DOHH2 (cell line): ENCODE results near the gene SGPL1.

ENCODE experiments used
- H3F3A ChIP-seq: fragments of 200-600 bp; sonication (generic), shearing (Covaris generic); 2 replicates; pipeline ENCODE4 v1.6.0; 2016; ENCODE audit warnings: antibody characterized with exemption, mild to moderate bottlenecking; ENCODE audit not compliant: control insufficient read depth, insufficient read depth
- H3K27ac ChIP-seq: fragments of 200-600 bp; sonication (generic); 2 replicates; pipeline ENCODE4 v1.5.1; 2014; ENCODE audit warnings: low read depth, mild to moderate bottlenecking, low read length, moderate library complexity
- H3K27me3 ChIP-seq: fragments of 200-600 bp; sonication (generic); 2 replicates; pipeline ENCODE4 v1.6.1; 2014; ENCODE audit warnings: mild to moderate bottlenecking, low read length, mixed read lengths; ENCODE audit not compliant: control insufficient read depth
- H3K36me3 ChIP-seq: fragments of 200-600 bp; sonication (generic); 2 replicates; pipeline ENCODE4 v1.6.1; 2014; ENCODE audit warnings: mild to moderate bottlenecking, low read length, moderate library complexity, mixed read lengths; ENCODE audit not compliant: control insufficient read depth
- H3K4me1 ChIP-seq: fragments of 200-600 bp; sonication (generic); 2 replicates; pipeline ENCODE4 v1.6.1; 2014; ENCODE audit warnings: mild to moderate bottlenecking, low read length, mixed read lengths; ENCODE audit not compliant: control insufficient read depth
- H3K4me2 ChIP-seq: fragments of 200-600 bp; sonication (generic); 2 replicates; pipeline ENCODE4 v1.6.0; 2014; ENCODE audit warnings: mild to moderate bottlenecking, low read length, moderate library complexity
- H3K4me3 ChIP-seq: fragments of 200-600 bp; sonication (generic); 2 replicates; pipeline ENCODE4 v1.5.1; 2014; ENCODE audit warnings: mild to moderate bottlenecking, low read length, mixed read lengths
- H3K79me2 ChIP-seq: fragments of 200-600 bp; sonication (generic); 2 replicates; pipeline ENCODE4 v1.6.1; 2014; ENCODE audit warnings: mild to moderate bottlenecking, low read length, mixed read lengths; ENCODE audit not compliant: control insufficient read depth
- H3K9me2 ChIP-seq: fragments of 200-600 bp; sonication (generic); replicated peaks from 2 replicates; pipeline ENCODE4 v1.6.1; 2014; ENCODE audit warnings: mild to moderate bottlenecking, low read length, mixed read lengths; ENCODE audit not compliant: control insufficient read depth
- H3K9me3 ChIP-seq: fragments of 200-600 bp; sonication (generic); 2 replicates; pipeline ENCODE4 v1.6.1; 2014; ENCODE audit warnings: antibody characterized with exemption, low read length, mixed read lengths; ENCODE audit not compliant: control insufficient read depth, insufficient read depth
- H4K20me1 ChIP-seq: fragments of 200-600 bp; sonication (generic); 2 replicates; pipeline ENCODE4 v1.6.0; 2014; ENCODE audit warnings: low read depth, mild to moderate bottlenecking, antibody characterized with exemption, low read length, moderate library complexity; ENCODE audit not compliant: control insufficient read depth, insufficient read depth
- EZH2phosphoT487 ChIP-seq: fragments of 200-600 bp; sonication (generic); IDR thresholded peaks from 2 replicates; pipeline ENCODE4 v1.6.1; 2017; ENCODE audit warnings: borderline replicate concordance, mild to moderate bottlenecking, antibody characterized with exemption, low read length, moderate library complexity, mixed read lengths
- TF ChIP-seq, protein P1 (sequence below): fragments of 200-600 bp; sonication (generic); IDR thresholded peaks from one replicate; pipeline ENCODE4 v1.5.1; 2014; ENCODE audit warnings: antibody characterized with exemption, mild to moderate bottlenecking, low read depth, low read length; ENCODE audit not compliant: poor library complexity, severe bottlenecking

SGPL1 gene

GRCh38 chr10:70884741-70885140 is 69.0 kb downstream of the SGPL1 start:
- no peaks in the 10 kb centered on the region for H3K79me2 ChIP-seq
- peaks cover 13% of the 10 kb centered on the region for H3K4me1 ChIP-seq
- H3K27me3 ChIP-seq = no peaks in the 10 kb centered on the region
- TF ChIP-seq, protein P1, sequence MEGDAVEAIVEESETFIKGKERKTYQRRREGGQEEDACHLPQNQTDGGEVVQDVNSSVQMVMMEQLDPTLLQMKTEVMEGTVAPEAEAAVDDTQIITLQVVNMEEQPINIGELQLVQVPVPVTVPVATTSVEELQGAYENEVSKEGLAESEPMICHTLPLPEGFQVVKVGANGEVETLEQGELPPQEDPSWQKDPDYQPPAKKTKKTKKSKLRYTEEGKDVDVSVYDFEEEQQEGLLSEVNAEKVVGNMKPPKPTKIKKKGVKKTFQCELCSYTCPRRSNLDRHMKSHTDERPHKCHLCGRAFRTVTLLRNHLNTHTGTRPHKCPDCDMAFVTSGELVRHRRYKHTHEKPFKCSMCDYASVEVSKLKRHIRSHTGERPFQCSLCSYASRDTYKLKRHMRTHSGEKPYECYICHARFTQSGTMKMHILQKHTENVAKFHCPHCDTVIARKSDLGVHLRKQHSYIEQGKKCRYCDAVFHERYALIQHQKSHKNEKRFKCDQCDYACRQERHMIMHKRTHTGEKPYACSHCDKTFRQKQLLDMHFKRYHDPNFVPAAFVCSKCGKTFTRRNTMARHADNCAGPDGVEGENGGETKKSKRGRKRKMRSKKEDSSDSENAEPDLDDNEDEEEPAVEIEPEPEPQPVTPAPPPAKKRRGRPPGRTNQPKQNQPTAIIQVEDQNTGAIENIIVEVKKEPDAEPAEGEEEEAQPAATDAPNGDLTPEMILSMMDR = no peak
- no peak for TF ChIP-seq EZH2phosphoT487
- no peaks in the 10 kb centered on the region for H3K9me2 ChIP-seq
- H4K20me1 ChIP-seq = no peaks in the 10 kb centered on the region
- H3K27ac ChIP-seq = no peak overlapping the region
- no peak overlapping the region for H3K4me2 ChIP-seq
- no peaks in the 10 kb centered on the region for H3F3A ChIP-seq
- no peaks in the 10 kb centered on the region for H3K9me3 ChIP-seq
- no peaks in the 10 kb centered on the region for H3K36me3 ChIP-seq
- H3K4me3 ChIP-seq = no peak overlapping the region

DNA sequence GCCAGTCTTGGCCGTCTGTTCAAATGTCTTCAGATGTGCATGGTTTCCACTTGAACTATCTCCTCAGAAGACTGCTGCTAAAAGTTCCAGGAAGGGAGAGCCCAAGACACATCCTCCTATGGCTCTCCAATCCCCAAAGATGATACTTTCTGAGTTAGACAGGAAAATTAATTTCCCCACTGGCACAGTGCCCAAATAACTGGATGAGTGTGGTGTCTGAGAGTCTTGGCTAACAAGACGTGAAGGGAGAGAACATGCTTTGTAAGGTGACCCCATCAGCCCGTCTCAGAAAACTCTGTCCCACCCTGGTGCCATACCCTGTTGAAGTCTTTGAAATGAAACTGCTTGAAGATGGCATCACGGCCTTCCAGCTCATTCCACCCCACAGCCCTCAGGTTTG is 69.7 kb downstream of the SGPL1 start:
- Histone ChIP-seq H3F3A (no peaks in the 10 kb centered on the region), H3K27me3 (no peaks in the 10 kb centered on the region), H3K36me3 (no peaks in the 10 kb centered on the region), H3K79me2 (no peaks in the 10 kb centered on the region), H3K27ac (no peak overlapping the region), H3K4me1 (peaks cover 13% of the 10 kb centered on the region), H3K9me3 (no peaks in the 10 kb centered on the region), H3K4me3 (no peak overlapping the region), H3K4me2 (no peak overlapping the region), H4K20me1 (no peaks in the 10 kb centered on the region), H3K9me2 (no peaks in the 10 kb centered on the region)
- no peak for TF ChIP-seq EZH2phosphoT487
- TF ChIP-seq, protein P1 = no peak

GRCh38 chr10:70885931-70886903 is 70.5 kb downstream of the SGPL1 start:
- no peaks in the 10 kb centered on the region for H3K79me2 ChIP-seq
- H3K4me3 ChIP-seq = no peak overlapping the region
- H3K9me2 ChIP-seq = no peaks in the 10 kb centered on the region
- H3K4me1 ChIP-seq = peaks cover 13% of the 10 kb centered on the region
- no peaks in the 10 kb centered on the region for H3K36me3 ChIP-seq
- TF ChIP-seq EZH2phosphoT487 = no peak
- TF ChIP-seq, protein P1 = no peak
- H4K20me1 ChIP-seq = no peaks in the 10 kb centered on the region
- no peak overlapping the region for H3K4me2 ChIP-seq
- H3K27me3 ChIP-seq = no peaks in the 10 kb centered on the region
- H3K9me3 ChIP-seq = peaks cover 1% of the 10 kb centered on the region; the same call in 1 of the 2 replicates
- no peak overlapping the region for H3K27ac ChIP-seq
- no peaks in the 10 kb centered on the region for H3F3A ChIP-seq
